Glutamatergic neuron (in vitro differentiated cells): ENCODE results near the gene RNF25. TPM values are rescaled to one million over a fixed set of nuclear protein-coding genes. Genes with fewer than 3 reads are reported as not detected.

ENCODE experiments used
- DNase-seq: peaks from one replicate; pipeline ENCODE4 v3.0.0; 2022
- H3K27ac Mint-ChIP-seq: one replicate; pipeline ENCODE4 v1.8.0; 2020; ENCODE audit warnings: mild to moderate bottlenecking, mixed read lengths, inconsistent platforms; ENCODE audit not compliant: unreplicated experiment
- H3K27me3 Mint-ChIP-seq: one replicate; pipeline ENCODE4 v1.8.0; 2020; ENCODE audit warnings: mild to moderate bottlenecking, moderate library complexity, mixed read lengths, inconsistent platforms; ENCODE audit not compliant: unreplicated experiment
- H3K36me3 Mint-ChIP-seq: one replicate; pipeline ENCODE4 v1.8.0; 2020; ENCODE audit warnings: mild to moderate bottlenecking, mixed read lengths, inconsistent platforms; ENCODE audit not compliant: unreplicated experiment
- H3K4me1 Mint-ChIP-seq: one replicate; pipeline ENCODE4 v1.8.0; 2020; ENCODE audit warnings: mild to moderate bottlenecking, low read depth, mixed read lengths, inconsistent platforms; ENCODE audit not compliant: unreplicated experiment
- H3K4me3 Mint-ChIP-seq: one replicate; pipeline ENCODE4 v1.8.0; 2020; ENCODE audit warnings: mild to moderate bottlenecking, mixed read lengths, inconsistent platforms; ENCODE audit not compliant: unreplicated experiment
- H3K9me3 Mint-ChIP-seq: one replicate; pipeline ENCODE4 v1.8.0; 2020; ENCODE audit warnings: mild to moderate bottlenecking, moderate library complexity, mixed read lengths, inconsistent platforms; ENCODE audit not compliant: unreplicated experiment
- CTCF ChIP-seq: fragments of 200-600 bp; sonication (generic); IDR thresholded peaks from one replicate; pipeline ENCODE4 v1.5.0; 2021; ENCODE audit not compliant: partially characterized antibody, unreplicated experiment
- total RNA-seq: library from RNA; stranded (reverse); fragmentation: NEBNext Ultra II Directional; extraction: Animal tissue kit (Norgen Biotek cat#: 25700); gene quantifications from one replicate; pipeline ENCODE4 v1.2.1, GENCODE V29; 2021; ENCODE audit not compliant: unreplicated experiment

Gene RNF25
- total RNA-seq, 1 donor from 2014 or later: 34.6 TPM

DNA sequence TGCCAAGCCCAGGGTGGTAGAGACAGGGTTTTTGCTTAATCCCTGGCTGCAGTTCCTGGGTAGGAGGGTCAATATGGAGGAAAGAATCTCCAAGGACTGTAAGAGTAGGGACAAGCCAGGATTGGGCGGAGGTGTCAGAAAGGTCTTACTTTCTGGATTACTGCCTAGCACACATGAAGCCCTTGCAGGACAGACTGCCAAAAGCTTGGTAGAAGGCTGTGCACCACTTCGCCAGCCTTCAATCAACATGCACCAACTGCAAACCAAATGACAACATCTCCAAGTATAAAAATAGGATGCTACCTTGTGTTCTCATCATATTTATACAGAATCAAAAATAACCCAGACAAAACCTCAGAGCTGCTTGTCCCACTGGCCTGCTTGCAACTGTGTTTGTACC lies 16.1 kb downstream of the RNF25 start:
- no peak for DNase-seq
- H3K4me3 Mint-ChIP-seq: no peak overlapping the region
- no peak overlapping the region for H3K27ac Mint-ChIP-seq
- TF ChIP-seq CTCF: no peak
- peaks cover 6% of the 10 kb centered on the region for H3K4me1 Mint-ChIP-seq
- peaks cover 4% of the 10 kb centered on the region for H3K27me3 Mint-ChIP-seq
- H3K9me3 Mint-ChIP-seq: peaks cover 5% of the 10 kb centered on the region
- H3K36me3 Mint-ChIP-seq: no peaks in the 10 kb centered on the region

DNA sequence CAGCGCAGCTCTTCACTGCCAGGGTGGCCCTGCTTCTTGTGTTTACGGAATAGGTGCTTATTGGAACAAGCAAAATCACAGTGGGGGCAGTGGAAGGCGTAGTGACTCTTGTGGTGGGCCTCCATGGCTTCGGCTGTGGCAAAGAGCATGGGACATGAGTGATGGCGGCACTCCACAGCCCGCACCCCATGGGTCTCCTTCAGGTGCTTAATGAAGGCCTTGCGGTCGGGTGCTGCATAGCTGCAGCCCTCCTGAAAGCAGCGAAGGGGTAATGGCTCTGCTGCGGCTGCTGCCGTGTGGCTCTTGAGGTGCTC lies 23.1 kb downstream of the RNF25 start:
- DNase-seq: no peak
- Mint-ChIP-seq H3K27ac (no peak overlapping the region), H3K36me3 (no peaks in the 10 kb centered on the region), H3K4me3 (no peak overlapping the region), H3K4me1 (no peaks in the 10 kb centered on the region), H3K9me3 (no peaks in the 10 kb centered on the region), H3K27me3 (no peaks in the 10 kb centered on the region)
- peak; percentile 25 for TF ChIP-seq CTCF

DNA sequence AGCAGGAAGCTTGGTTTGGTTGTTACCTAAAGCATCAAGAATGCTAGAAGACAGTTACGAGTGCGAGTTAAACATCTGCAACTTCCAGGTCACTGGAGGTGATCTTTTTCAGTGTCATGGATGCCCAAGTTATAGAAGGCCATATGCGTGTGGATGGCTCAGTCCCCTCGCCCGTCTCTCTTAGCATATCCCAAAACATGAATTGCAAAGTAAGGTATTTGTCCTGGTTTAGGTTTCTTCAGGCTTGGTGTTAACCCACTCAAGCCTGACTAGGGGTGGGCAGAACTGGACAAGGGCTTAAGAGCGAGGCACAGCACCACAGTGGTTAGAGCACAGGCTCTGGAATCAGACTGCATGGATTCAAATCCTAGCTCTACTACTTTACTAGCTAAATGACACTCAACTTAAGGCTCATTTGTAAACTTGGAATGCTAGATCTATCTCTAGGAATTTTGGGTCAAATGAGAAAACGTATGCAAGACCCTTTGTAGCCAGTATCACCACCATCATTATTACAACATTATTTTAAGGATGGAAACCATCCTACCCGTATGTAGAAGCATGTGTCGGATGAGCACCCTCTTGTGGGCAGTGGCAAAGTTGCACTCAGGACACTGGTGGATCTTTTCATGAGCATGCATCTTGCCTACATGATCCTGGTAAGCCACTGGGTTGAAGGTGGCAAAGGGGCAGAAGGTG lies 23.6 kb downstream of the RNF25 start:
- peak; percentile 85 for TF ChIP-seq CTCF
- no peaks in the 10 kb centered on the region for H3K9me3 Mint-ChIP-seq
- H3K4me1 Mint-ChIP-seq: no peaks in the 10 kb centered on the region
- H3K4me3 Mint-ChIP-seq: no peak overlapping the region
- DNase-seq: peak; percentile 67
- H3K36me3 Mint-ChIP-seq: no peaks in the 10 kb centered on the region
- no peaks in the 10 kb centered on the region for H3K27me3 Mint-ChIP-seq
- no peak overlapping the region for H3K27ac Mint-ChIP-seq

DNA sequence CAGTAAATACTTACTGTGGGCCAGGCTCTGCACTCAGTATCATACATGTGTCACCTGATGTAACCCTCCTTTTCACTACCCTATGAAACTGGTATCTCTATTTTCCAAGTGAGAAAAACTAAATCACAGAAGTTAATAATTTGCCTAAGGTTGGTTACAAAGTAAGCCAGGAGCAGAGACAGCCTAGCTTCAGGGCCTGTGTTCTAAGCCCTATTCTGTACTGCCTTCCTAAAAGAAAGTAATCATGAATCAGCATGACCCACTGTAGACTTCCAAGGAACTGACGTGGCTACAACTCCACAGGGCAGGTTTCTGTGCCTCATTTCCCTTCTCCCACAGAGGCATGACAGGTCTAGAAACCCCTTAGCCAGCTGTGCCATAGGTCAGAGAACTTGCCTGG lies 26.7 kb downstream of the RNF25 start:
- H3K27ac Mint-ChIP-seq: no peak overlapping the region
- H3K4me1 Mint-ChIP-seq: no peaks in the 10 kb centered on the region
- DNase-seq: no peak
- no peaks in the 10 kb centered on the region for H3K27me3 Mint-ChIP-seq
- H3K4me3 Mint-ChIP-seq: no peak overlapping the region
- TF ChIP-seq CTCF: no peak
- no peaks in the 10 kb centered on the region for H3K36me3 Mint-ChIP-seq
- H3K9me3 Mint-ChIP-seq: no peaks in the 10 kb centered on the region

DNA sequence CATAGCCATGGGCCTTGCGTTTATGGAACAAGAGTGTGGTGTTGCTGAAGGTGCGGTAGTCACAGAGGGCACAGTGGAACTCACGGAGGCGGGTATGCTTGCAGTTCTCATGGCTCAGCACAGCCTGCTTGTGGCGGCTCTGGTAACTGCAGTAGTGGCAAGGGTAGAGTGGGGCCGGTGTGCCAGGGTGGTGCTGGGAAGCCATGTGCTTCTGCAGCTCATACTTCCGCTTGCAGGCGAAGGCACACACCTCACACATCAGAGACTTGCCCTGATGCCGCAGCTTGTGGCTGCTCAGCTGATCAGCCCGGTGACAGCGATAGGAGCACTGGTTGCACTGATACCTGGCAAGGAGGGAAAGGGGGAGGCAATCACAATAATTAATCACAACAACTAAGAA lies 27.1 kb downstream of the RNF25 start:
- Mint-ChIP-seq H3K27ac (no peak overlapping the region), H3K4me3 (no peak overlapping the region), H3K36me3 (no peaks in the 10 kb centered on the region), H3K9me3 (no peaks in the 10 kb centered on the region), H3K27me3 (no peaks in the 10 kb centered on the region), H3K4me1 (no peaks in the 10 kb centered on the region)
- no peak for DNase-seq
- no peak for TF ChIP-seq CTCF
